Measurements from ENCODE around the gene RHOA. TPM values are rescaled to one million over a fixed set of nuclear protein-coding genes. Genes with fewer than 3 reads are reported as not detected.

RHOA gene
- total and polyA plus RNA-seq, 2 of the 13 experiments (the other 11 are each of a cell fraction or from before 2014, with no cell fraction given) = 131 to 177 TPM

GRCh38 chr3:49415931-49416601 is 4.3 kb upstream of the RHOA start (continued):
- no peak for TF ChIP-seq REXO4 (CRISPR knock-in tag; IDR thresholded peaks at IDR 0.05; ENCODE audit: borderline replicate concordance)
- no peak for TF ChIP-seq ZNF362 (CRISPR knock-in tag; IDR thresholded peaks at IDR 0.05; ENCODE audit: borderline replicate concordance)
- no peak for TF ChIP-seq ZNF607 (CRISPR knock-in tag; IDR thresholded peaks at IDR 0.05; ENCODE audit: borderline replicate concordance)
- no peak for TF ChIP-seq MXD1 (CRISPR knock-in tag; IDR thresholded peaks at IDR 0.05)
- TF ChIP-seq ZNF225 (CRISPR knock-in tag; IDR thresholded peaks at IDR 0.05) = no peak
- TF ChIP-seq SKI (IDR thresholded peaks at IDR 0.05; ENCODE audit: partially characterized antibody) = no peak

GRCh38 chr3:49414753-49415152 is 3.0 kb upstream of the RHOA start:
- no peak for TF ChIP-seq FOXC1 (CRISPR knock-in tag; IDR thresholded peaks at IDR 0.05; ENCODE audit: borderline replicate concordance)
- TF ChIP-seq E2F2 (CRISPR knock-in tag; IDR thresholded peaks at IDR 0.05; ENCODE audit: borderline replicate concordance) = no peak
- TF ChIP-seq SMAD9 (CRISPR knock-in tag; IDR thresholded peaks at IDR 0.05) = no peak
- TF ChIP-seq ZNF333 (CRISPR knock-in tag; IDR thresholded peaks at IDR 0.05; ENCODE audit: borderline replicate concordance) = no peak
- TF ChIP-seq GABPB1 (CRISPR knock-in tag; IDR thresholded peaks at IDR 0.05) = no peak
- TF ChIP-seq REXO4 (CRISPR knock-in tag; IDR thresholded peaks at IDR 0.05; ENCODE audit: borderline replicate concordance) = no peak
- TF ChIP-seq ZNF746 (CRISPR knock-in tag; IDR thresholded peaks at IDR 0.05) = no peak
- TF ChIP-seq KLF11 (CRISPR knock-in tag; IDR thresholded peaks at IDR 0.05) = no peak
- TF ChIP-seq ZFX (CRISPR knock-in tag; IDR thresholded peaks at IDR 0.05; ENCODE audit: low read depth) = no peak
- TF ChIP-seq SP5 (CRISPR knock-in tag; IDR thresholded peaks at IDR 0.05; ENCODE audit: borderline replicate concordance, low read depth) = no peak
- H3K27me3 ChIP-seq (ENCODE audit: control insufficient read depth in 1 of 2, insufficient read depth in 2 of 2, low read length in 2 of 2) = no peaks in the 10 kb centered on the region; a peak in 1 of 5 replicates
- no peak for DNase-seq (ENCODE audit: low spot score)
- H2AFZ ChIP-seq (ENCODE audit: low read length) = no peak overlapping the region
- H3K27ac ChIP-seq (ENCODE audit: extremely low read length, insufficient read depth, low read length) = no peak overlapping the region
- H3K9me3 ChIP-seq (ENCODE audit: low read length) = no peaks in the 10 kb centered on the region
- FAIRE-seq = no peak
- WGBS (ENCODE audit: low lambda C conversion rate) = 75% methylated on average over 1 of the region's 2 CpGs
- ATAC-seq = no peak
- intact Hi-C loops (cut with micrococcal nuclease; ENCODE audit: unreplicated experiment) = loop anchor here (5.0 kb wide), 2 partner anchors 57 to 322 kb away; partner anchors contain the start of genes GPX1 and QRICH1
- H3K36me3 ChIP-seq (replicated peaks in 1 of 2; ENCODE audit: control insufficient read depth in 1 of 2, insufficient read depth in 2 of 2, low read length in 2 of 2) = peaks cover 0 to 6% of the 10 kb centered on the region in 2 experiments; a peak in 2 of 5 replicates
- peaks cover 41% of the 10 kb centered on the region for H3K4me1 ChIP-seq (ENCODE audit: insufficient read depth, low read length)
- H3K9ac ChIP-seq (ENCODE audit: insufficient read depth, low read depth, low read length) = no peak overlapping the region
- in situ Hi-C loops (cut with HindIII; ENCODE audit: extremely low pct_ligation_motif_present, low pct_unique_long_range_greater_than_20kb) = no loop called here
- POLR2A ChIA-PET = interaction anchor here (0.9 to 3.1 kb wide), 3 partner anchors 8 to 17 kb away, joined by 5 to 9 read pairs (median 8); partner anchors contain the start of genes AMT and NICN1
- BruUV-seq (replicated peaks) = no TSS peak
- H3K79me2 ChIP-seq (ENCODE audit: insufficient read depth, low read length) = peaks cover 34% of the 10 kb centered on the region
- H4K20me1 ChIP-seq (ENCODE audit: insufficient read depth, low read length) = peaks cover 14% of the 10 kb centered on the region
- CTCF ChIA-PET (ENCODE audit: low intra/inter-chr PET ratio, low total read pairs) = interaction anchor here (1.9 kb wide), 1 partner anchor 34 kb away, joined by 15 read pairs; no protein-coding TSS in a partner anchor
- H3K4me2 ChIP-seq (ENCODE audit: low read depth, low read length) = no peak overlapping the region
- no peak overlapping the region for H3K4me3 ChIP-seq (replicated peaks in 1 of 3; ENCODE audit: insufficient read depth in 1 of 3, low read depth in 2 of 3, low read length in 3 of 3)
